Pancreas (tissue), 10 donors: ENCODE data around the gene EIF3M. TPM values are rescaled to one million over a fixed set of nuclear protein-coding genes. Genes with fewer than 3 reads are reported as not detected.
"Not testable (repeated sequence)": the region's sequence is repeated elsewhere in the genome, so short reads cannot be mapped to it uniquely, and the experiment has no call there.

Experiments used
- ATAC-seq, 4 donors: fragments of 200-7000 bp; cut with Tn5 transposase; one replicate each; pipeline versions ENCODE4 v1.8.0 to v1.9.1; 2020; ENCODE audit warnings: mild to moderate bottlenecking in 4 of 4, moderate library complexity in 4 of 4
- DNase-seq, 6 donors: peaks; one replicate each; pipeline ENCODE4 v3.0.0-alpha.2; 2020
- FAIRE-seq: peaks from 2 replicates; lab custom pipeline; 2012; peaks lifted over from hg19 to GRCh38; lab: Jason Lieb, UNC
- H3K27ac ChIP-seq, 4 donors: fragments of 200-600 bp; sonication (generic); 1 replicate in 3 of 4; 2 replicates in 1 of 4; pipeline versions ENCODE4 v1.5.0 to v1.8.0; 2020
- H3K27me3 ChIP-seq, 4 donors: fragments of 200-600 bp; one replicate each; pipeline ENCODE4 v1.8.0; 2021
- H3K36me3 ChIP-seq, 3 donors: fragments of 200-600 bp; sonication (generic) in 1 of 3; one replicate each; pipeline versions ENCODE4 v1.5.0 to v1.8.0; 2020 to 2021
- H3K4me1 ChIP-seq, 3 donors: fragments of 200-600 bp; one replicate each; pipeline ENCODE4 v1.8.0; 2021
- H3K4me3 ChIP-seq, 4 donors: fragments of 200-600 bp; sonication (generic) in 2 of 4; one replicate each; pipeline versions ENCODE4 v1.5.0 to v1.8.0; 2020 to 2021
- H3K9me3 ChIP-seq, 4 donors: fragments of 200-600 bp; one replicate each; pipeline ENCODE4 v1.8.0; 2021
- CTCF ChIP-seq, 4 donors: fragments of 200-600 bp; sonication (generic) in 3 of 4; IDR thresholded peaks; one replicate each; pipeline versions ENCODE4 v1.5.0 to v1.8.0; 2021; ENCODE audit warnings: antibody characterized with exemption in 4 of 4
- WGBS, 2 donors: extraction: QIAGEN DNeasy Blood & Tissue Kit; methylation state at CpG; one replicate each; pipeline ENCODE4 v1.1.7; 2013; 5-methylcytosine and 5-hydroxymethylcytosine counted together
- intact Hi-C, 3 donors: fragments of 100-400 bp; cut with DNase I; formaldehyde crosslinking; loops; one replicate each; pipeline versions ENCODE4 v1.11.1 to v1.14.2; 2022
- polyA plus RNA-seq, 2 donors: library from polyadenylated mRNA; stranded (reverse); fragments of 200-250 nt; gene quantifications; one replicate each; pipeline ENCODE4 v1.2.3, GENCODE V29; 2013
- total RNA-seq, 6 donors: library from RNA; stranded (reverse); fragmentation: NEBNext Ultra II Directional in 4 of 6; extraction: Animal tissue kit (Norgen Biotek cat#: 25700) in 4 of 6; gene quantifications; one replicate each; pipeline versions ENCODE4 v1.2.1 to v1.2.4, GENCODE V29; 2021 to 2023
- donor health status: healthy with polysubstance abuse.
- donor health status: DM: no; HTN: no; CAD: no; lungs with moderate emphysema.
- donor health status: DM: no; HTN: no; CAD: no.
- donor health status: control.
- donor health status: control.
- donor health status: Bipolar disorder and iron deficiency.
- donor health status: DM: yes; HTN: yes; CAD: no.
- donor health status: DM: no; HTN: no; CAD: no.
- donor health status: DM: no; HTN: no; CAD: no.
- donor health status: DM: yes; HTN: yes; CAD: no.

EIF3M gene
- total and polyA plus RNA-seq, 8 donors, result 102 to 203 (median 136) TPM

GRCh38 chr11:32586576-32587190 is 3.1 kb downstream of the EIF3M start:
- Histone ChIP-seq H3K36me3 (peaks cover 12 to 23% (median 16%) of the 10 kb centered on the region in 3 donors), H3K4me1 (peaks cover 8 to 20% (median 17%) of the 10 kb centered on the region in 3 donors), H3K27me3 (no peaks in the 10 kb centered on the region), H3K4me3 (no peak overlapping the region), H3K9me3 (no peaks in the 10 kb centered on the region), H3K27ac (no peak overlapping the region)
- intact Hi-C loops, result no loop called here
- ATAC-seq (no peak), DNase-seq (no peak), FAIRE-seq (no peak)
- no peak for TF ChIP-seq CTCF (IDR thresholded peaks at IDR 0.05)
- 64 to 72% methylated on average over 4 of the region's 4 CpGs for WGBS, 2 donors

- no peak for DNase-seq
- H3K4me1 ChIP-seq, result no peaks in the 10 kb centered on the region
- intact Hi-C loops, result no loop called here
- H3K27ac ChIP-seq, result no peak overlapping the region
- no peak overlapping the region for H3K4me3 ChIP-seq
- no peak for ATAC-seq
- no peaks in the 10 kb centered on the region for H3K9me3 ChIP-seq
- TF ChIP-seq CTCF (IDR thresholded peaks at IDR 0.05), result no peak
- H3K36me3 ChIP-seq, result peaks cover 12 to 75% (median 55%) of the 10 kb centered on the region in 3 donors
- no peaks in the 10 kb centered on the region for H3K27me3 ChIP-seq
- FAIRE-seq, result no peak
Measured at GRCh38 chr11:32594272-32594671, 10.6 kb downstream of the EIF3M start.

- H3K4me3 ChIP-seq, intact Hi-C loops, H3K4me1 ChIP-seq, FAIRE-seq, H3K9me3 ChIP-seq, H3K27ac ChIP-seq, DNase-seq, ATAC-seq, H3K27me3 ChIP-seq: not testable (repeated sequence)
- WGBS, 2 donors, result 94 to 97% methylated on average over 14 of the region's 14 CpGs
- peaks cover 3 to 67% (median 41%) of the 10 kb centered on the region in 3 donors for H3K36me3 ChIP-seq
Measured at GRCh38 chr11:32596114-32596513, 12.5 kb downstream of the EIF3M start.

GRCh38 chr11:32597921-32598320 is 14.3 kb downstream of the EIF3M start:
- Histone ChIP-seq H3K27ac (no peak overlapping the region), H3K4me1 (no peaks in the 10 kb centered on the region), H3K9me3 (no peaks in the 10 kb centered on the region), H3K36me3 (peaks cover 0 to 67% (median 38%) of the 10 kb centered on the region in 3 donors), H3K27me3 (no peaks in the 10 kb centered on the region), H3K4me3 (no peak overlapping the region)
- no peak for TF ChIP-seq CTCF (IDR thresholded peaks at IDR 0.05)
- no peak for FAIRE-seq
- DNase-seq, result no peak
- intact Hi-C loops, result no loop called here
- ATAC-seq, result no peak
- 82 to 87% methylated on average over 1 of the region's 1 CpG for WGBS, 2 donors

GRCh38 chr11:32602657-32603415 is 19.2 kb downstream of the EIF3M start:
- Histone ChIP-seq H3K36me3 (peaks cover 0 to 44% (median 18%) of the 10 kb centered on the region in 3 donors), H3K9me3 (no peaks in the 10 kb centered on the region), H3K27ac (no peak overlapping the region), H3K4me3 (no peak overlapping the region), H3K4me1 (no peaks in the 10 kb centered on the region), H3K27me3 (no peaks in the 10 kb centered on the region)
- ATAC-seq (no peak), DNase-seq (no peak), FAIRE-seq (no peak)
- 66 to 68% methylated on average over 4 of the region's 4 CpGs for WGBS, 2 donors
- no peak for TF ChIP-seq CTCF (IDR thresholded peaks at IDR 0.05)
- intact Hi-C loops, result no loop called here
